ENCODE data around the gene CPNE4. TPM values are rescaled to one million over a fixed set of nuclear protein-coding genes. Genes with fewer than 3 reads are reported as not detected.

CPNE4 gene
- total and polyA plus RNA-seq, 7 donors: 0.03 to 0.04 TPM; not detected in 5

GRCh38 chr3:131739211-131739610 lies 295.6 kb downstream of the CPNE4 start:
- no peaks in the 10 kb centered on the region for H3K9me3 ChIP-seq
- no peaks in the 10 kb centered on the region for H3K36me3 ChIP-seq (ENCODE audit: insufficient read depth in 1 of 2, low read depth in 1 of 2)
- 31 to 38% (median 32%) methylated on average over 1 of the region's 1 CpG for WGBS, 3 donors
- no peak overlapping the region for H3K4me3 ChIP-seq
- intact Hi-C loops (cut with DNase I): no loop called here
- H3K4me1 ChIP-seq: no peaks in the 10 kb centered on the region
- TF ChIP-seq CTCF (IDR thresholded peaks at IDR 0.05): no peak
- H3K27ac ChIP-seq: no peak overlapping the region
- ATAC-seq (no peak), DNase-seq (no peak)
- no peaks in the 10 kb centered on the region for H3K27me3 ChIP-seq (ENCODE audit: insufficient read depth in 3 of 3, low read length in 2 of 3)

GRCh38 chr3:131738095-131738494 lies 296.7 kb downstream of the CPNE4 start:
- 60 to 77% (median 71%) methylated on average over 2 of the region's 2 CpGs for WGBS, 3 donors
- intact Hi-C loops (cut with DNase I): no loop called here
- H3K27ac ChIP-seq: no peak overlapping the region

GRCh38 chr3:131735544-131735943 lies 299.3 kb downstream of the CPNE4 start:
- no peaks in the 10 kb centered on the region for H3K9me3 ChIP-seq
- DNase-seq: no peak
- H3K27ac ChIP-seq: no peak overlapping the region
- H3K36me3 ChIP-seq (ENCODE audit: insufficient read depth in 1 of 2, low read depth in 1 of 2): no peaks in the 10 kb centered on the region
- no peaks in the 10 kb centered on the region for H3K27me3 ChIP-seq (ENCODE audit: insufficient read depth in 3 of 3, low read length in 2 of 3)
- intact Hi-C loops (cut with DNase I): no loop called here
- no peak overlapping the region for H3K4me3 ChIP-seq
- no peak for ATAC-seq
- TF ChIP-seq CTCF (IDR thresholded peaks at IDR 0.05): no peak
- H3K4me1 ChIP-seq: no peaks in the 10 kb centered on the region

More at GRCh38 chr3:131738095-131738494, 296.7 kb downstream of the CPNE4 start:
- H3K9me3 ChIP-seq: no peaks in the 10 kb centered on the region
- no peaks in the 10 kb centered on the region for H3K27me3 ChIP-seq (ENCODE audit: insufficient read depth in 3 of 3, low read length in 2 of 3)
- no peaks in the 10 kb centered on the region for H3K4me1 ChIP-seq
- DNase-seq: no peak
- TF ChIP-seq CTCF (IDR thresholded peaks at IDR 0.05): no peak
- H3K36me3 ChIP-seq (ENCODE audit: insufficient read depth in 1 of 2, low read depth in 1 of 2): no peaks in the 10 kb centered on the region
- H3K4me3 ChIP-seq: no peak overlapping the region
- no peak for ATAC-seq

- Histone ChIP-seq H3K27ac (no peak overlapping the region), H3K4me3 (no peak overlapping the region), H3K36me3 (ENCODE audit: insufficient read depth in 1 of 2, low read depth in 1 of 2) (no peaks in the 10 kb centered on the region), H3K9me3 (no peaks in the 10 kb centered on the region), H3K4me1 (no peaks in the 10 kb centered on the region), H3K27me3 (ENCODE audit: insufficient read depth in 3 of 3, low read length in 2 of 3) (no peaks in the 10 kb centered on the region)
- intact Hi-C loops (cut with DNase I): no loop called here
- no peak for ATAC-seq
- TF ChIP-seq CTCF (IDR thresholded peaks at IDR 0.05): no peak
- no peak for DNase-seq
These were observed 299.7 kb downstream of the CPNE4 start for GRCh38 chr3:131735116-131735515.

GRCh38 chr3:131733086-131733841 lies 301.6 kb downstream of the CPNE4 start:
- DNase-seq (no peak), ATAC-seq (no peak)
- Histone ChIP-seq H3K4me1 (no peaks in the 10 kb centered on the region), H3K36me3 (ENCODE audit: insufficient read depth in 1 of 2, low read depth in 1 of 2) (no peaks in the 10 kb centered on the region), H3K27me3 (ENCODE audit: insufficient read depth in 3 of 3, low read length in 2 of 3) (no peaks in the 10 kb centered on the region), H3K4me3 (no peak overlapping the region), H3K27ac (no peak overlapping the region), H3K9me3 (no peaks in the 10 kb centered on the region)
- intact Hi-C loops (cut with DNase I): no loop called here
- WGBS, 3 donors: 38 to 41% (median 40%) methylated on average over 5 of the region's 5 CpGs
- TF ChIP-seq CTCF (IDR thresholded peaks at IDR 0.05): no peak
